ENCODE results near the gene EIF2S3B.

The EIF2S3B gene

DNA sequence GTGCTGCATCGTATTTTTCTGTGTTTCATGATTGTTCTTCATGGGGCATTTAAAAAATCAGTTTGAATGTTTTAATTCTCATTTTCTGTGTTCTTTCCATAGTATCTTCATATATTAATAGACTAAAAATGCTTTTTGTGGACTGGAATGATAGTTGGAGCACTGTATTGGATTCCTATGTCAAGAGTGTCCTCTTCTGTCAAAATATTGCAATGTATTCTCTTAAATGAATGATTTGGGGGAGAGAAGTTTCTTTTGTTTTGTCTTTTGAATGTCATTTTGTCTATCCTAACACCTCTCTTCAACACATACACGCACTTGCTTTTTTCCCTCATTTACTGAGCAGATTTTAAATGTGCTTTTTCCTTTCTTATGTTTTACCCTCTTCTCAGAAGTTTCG lies 4.7 kb upstream of the EIF2S3B start:
- Histone ChIP-seq H3K27ac (ENCODE audit: insufficient read depth, low read length, poor library complexity, severe bottlenecking) (no peak overlapping the region), H3K36me3 (ENCODE audit: control insufficient read depth, insufficient read depth, low read length) (no peaks in the 10 kb centered on the region), H3K4me3 (ENCODE audit: insufficient read depth, low read depth, low read length, poor library complexity, severe bottlenecking) (no peak overlapping the region), H3K9me3 (ENCODE audit: control insufficient read depth, low read length) (no peaks in the 10 kb centered on the region), H3K27me3 (replicated peaks; ENCODE audit: control insufficient read depth, insufficient read depth, low read length, poor library complexity, severe bottlenecking) (no peaks in the 10 kb centered on the region), H3K4me1 (ENCODE audit: control insufficient read depth, insufficient read depth, low read length, poor library complexity, severe bottlenecking) (no peaks in the 10 kb centered on the region)
- no peak for DNase-seq

DNA sequence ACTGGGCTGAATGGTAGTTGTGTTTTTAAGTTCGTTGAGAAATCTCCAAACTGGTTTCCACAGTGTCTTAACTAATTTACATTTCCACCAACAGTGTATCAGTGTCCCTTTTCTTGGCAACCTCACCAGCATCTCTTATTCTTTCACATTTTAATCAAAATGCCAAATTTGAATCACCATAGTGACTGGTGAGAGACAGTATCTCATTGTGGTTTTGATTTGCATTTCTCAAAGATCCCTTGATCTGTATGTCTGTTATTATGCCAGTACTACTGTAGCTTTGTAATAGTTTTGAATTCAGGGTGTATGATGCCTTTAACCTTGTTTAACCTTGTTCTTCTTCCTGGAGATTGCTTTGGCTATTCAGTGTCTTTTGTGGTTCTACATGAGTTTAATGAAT lies 2.2 kb upstream of the EIF2S3B start:
- Histone ChIP-seq H3K36me3 (ENCODE audit: control insufficient read depth, insufficient read depth, low read length) (no peaks in the 10 kb centered on the region), H3K27me3 (replicated peaks; ENCODE audit: control insufficient read depth, insufficient read depth, low read length, poor library complexity, severe bottlenecking) (no peaks in the 10 kb centered on the region), H3K9me3 (ENCODE audit: control insufficient read depth, low read length) (no peaks in the 10 kb centered on the region), H3K4me3 (ENCODE audit: insufficient read depth, low read depth, low read length, poor library complexity, severe bottlenecking) (no peak overlapping the region), H3K27ac (ENCODE audit: insufficient read depth, low read length, poor library complexity, severe bottlenecking) (no peak overlapping the region), H3K4me1 (ENCODE audit: control insufficient read depth, insufficient read depth, low read length, poor library complexity, severe bottlenecking) (no peaks in the 10 kb centered on the region)
- no peak for DNase-seq

DNA sequence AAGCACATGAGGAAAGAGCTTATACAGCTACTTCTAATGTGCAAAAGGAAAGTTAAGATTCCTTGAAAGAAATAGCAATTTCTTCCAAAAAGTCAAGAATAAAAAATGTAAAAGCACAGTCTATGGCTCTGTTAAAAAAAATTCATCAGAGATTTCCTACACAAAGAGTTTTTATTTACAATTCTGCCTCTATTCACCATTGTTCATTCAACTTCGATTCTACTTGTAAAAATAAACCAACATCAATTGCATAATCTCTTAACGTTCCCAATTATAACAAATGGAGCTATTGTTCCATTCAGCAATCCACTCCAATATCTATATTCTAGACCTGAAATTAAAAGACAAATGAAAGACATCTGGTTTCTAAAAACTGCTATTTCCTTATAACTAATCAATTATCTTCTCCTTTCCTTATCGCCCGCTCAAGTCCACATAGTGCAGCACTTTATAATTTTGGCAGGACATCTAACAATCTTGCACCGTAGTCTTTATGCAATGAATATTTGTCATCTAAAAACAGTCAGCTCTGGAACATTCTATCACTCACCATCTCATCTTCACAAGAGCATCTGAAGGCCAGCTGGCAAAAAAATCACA lies 6.2 kb downstream of the EIF2S3B start:
- Histone ChIP-seq H3K36me3 (ENCODE audit: control insufficient read depth, insufficient read depth, low read length) (no peaks in the 10 kb centered on the region), H3K4me1 (ENCODE audit: control insufficient read depth, insufficient read depth, low read length, poor library complexity, severe bottlenecking) (no peaks in the 10 kb centered on the region), H3K27me3 (replicated peaks; ENCODE audit: control insufficient read depth, insufficient read depth, low read length, poor library complexity, severe bottlenecking) (no peaks in the 10 kb centered on the region), H3K4me3 (ENCODE audit: insufficient read depth, low read depth, low read length, poor library complexity, severe bottlenecking) (no peak overlapping the region), H3K27ac (ENCODE audit: insufficient read depth, low read length, poor library complexity, severe bottlenecking) (no peak overlapping the region), H3K9me3 (ENCODE audit: control insufficient read depth, low read length) (no peaks in the 10 kb centered on the region)
- DNase-seq = no peak

DNA sequence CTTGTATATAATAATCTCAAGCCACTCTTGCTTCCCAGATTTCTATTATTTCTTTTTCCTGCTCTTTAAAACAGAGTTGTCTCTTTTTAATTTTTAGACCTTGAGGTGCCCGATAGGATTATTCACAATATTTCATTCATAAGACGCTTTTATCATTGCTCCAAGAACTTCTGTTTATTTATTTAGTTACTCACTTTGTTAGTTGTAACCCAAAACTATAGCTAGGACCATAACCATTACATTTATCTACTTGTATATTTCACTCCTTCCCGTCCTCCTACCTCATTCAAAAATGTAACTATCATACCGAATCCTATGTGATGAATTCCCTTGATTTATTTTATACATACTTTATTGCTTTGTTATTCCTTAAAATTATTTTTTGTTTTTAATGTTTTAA lies 7.1 kb downstream of the EIF2S3B start:
- Histone ChIP-seq H3K4me1 (ENCODE audit: control insufficient read depth, insufficient read depth, low read length, poor library complexity, severe bottlenecking) (no peaks in the 10 kb centered on the region), H3K36me3 (ENCODE audit: control insufficient read depth, insufficient read depth, low read length) (no peaks in the 10 kb centered on the region), H3K9me3 (ENCODE audit: control insufficient read depth, low read length) (no peaks in the 10 kb centered on the region), H3K27ac (ENCODE audit: insufficient read depth, low read length, poor library complexity, severe bottlenecking) (no peak overlapping the region), H3K27me3 (replicated peaks; ENCODE audit: control insufficient read depth, insufficient read depth, low read length, poor library complexity, severe bottlenecking) (no peaks in the 10 kb centered on the region), H3K4me3 (ENCODE audit: insufficient read depth, low read depth, low read length, poor library complexity, severe bottlenecking) (no peak overlapping the region)
- DNase-seq = no peak

DNA sequence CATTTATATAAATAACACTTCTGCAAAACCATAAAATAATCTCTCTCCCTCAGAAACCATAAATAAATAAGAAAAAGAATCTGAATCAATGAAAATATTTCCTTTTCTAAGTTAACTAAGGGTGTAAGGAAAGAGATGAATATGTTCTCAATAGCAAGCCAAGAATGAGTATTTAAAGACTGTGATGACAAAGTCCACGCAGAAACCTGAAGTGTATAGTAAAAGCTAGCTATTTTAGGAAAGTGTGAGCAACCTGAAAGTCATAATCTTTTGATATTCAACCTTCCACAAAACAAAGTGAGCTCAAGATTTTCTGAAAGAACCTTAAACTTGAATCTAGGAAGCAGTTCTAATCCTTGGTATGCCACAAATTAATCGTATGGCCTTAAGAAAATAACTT lies 15.9 kb downstream of the EIF2S3B start:
- DNase-seq = no peak
- no peak overlapping the region for H3K4me3 ChIP-seq (ENCODE audit: insufficient read depth, low read depth, low read length, poor library complexity, severe bottlenecking)
- H3K27me3 ChIP-seq (replicated peaks; ENCODE audit: control insufficient read depth, insufficient read depth, low read length, poor library complexity, severe bottlenecking) = no peaks in the 10 kb centered on the region
- H3K9me3 ChIP-seq (ENCODE audit: control insufficient read depth, low read length) = no peaks in the 10 kb centered on the region
- H3K27ac ChIP-seq (ENCODE audit: insufficient read depth, low read length, poor library complexity, severe bottlenecking) = no peak overlapping the region
- H3K36me3 ChIP-seq (ENCODE audit: control insufficient read depth, insufficient read depth, low read length) = no peaks in the 10 kb centered on the region
- H3K4me1 ChIP-seq (ENCODE audit: control insufficient read depth, insufficient read depth, low read length, poor library complexity, severe bottlenecking) = no peaks in the 10 kb centered on the region

DNA sequence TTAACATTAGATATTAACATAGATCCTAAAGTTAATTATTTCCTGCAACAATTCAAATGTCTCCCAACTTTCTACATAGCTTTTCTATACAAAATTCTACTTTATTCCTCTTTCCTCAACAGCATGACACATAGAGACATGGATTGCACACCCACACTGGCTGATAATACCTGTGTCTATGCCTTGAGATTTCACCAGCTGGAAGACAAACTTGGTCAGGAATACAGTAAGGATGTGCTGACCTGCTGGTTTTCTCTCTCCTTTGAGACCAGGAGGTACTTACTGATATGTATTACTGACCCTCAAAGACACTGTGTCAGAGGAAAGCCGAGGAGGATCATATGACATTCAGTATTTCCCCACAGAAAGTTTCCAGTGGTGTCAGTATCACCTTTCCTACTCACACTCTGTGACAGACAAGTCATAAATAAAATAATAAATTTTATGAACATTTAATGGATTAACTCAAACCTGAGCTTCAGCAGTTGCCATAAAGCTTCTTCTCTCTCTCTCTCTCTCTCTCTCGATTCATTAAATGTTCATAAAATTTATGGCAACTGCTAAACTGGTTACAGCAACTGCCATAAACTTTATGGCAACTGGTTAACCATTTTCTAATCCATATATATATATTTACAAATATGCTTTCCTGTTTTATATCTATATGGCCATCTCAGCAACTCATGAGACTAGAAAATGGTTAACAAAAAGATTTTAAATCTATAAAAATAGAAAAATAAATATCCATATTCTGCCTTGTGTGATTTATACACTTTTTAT lies 22.7 kb downstream of the EIF2S3B start:
- Histone ChIP-seq H3K27ac (ENCODE audit: insufficient read depth, low read length, poor library complexity, severe bottlenecking) (no peak overlapping the region), H3K9me3 (ENCODE audit: control insufficient read depth, low read length) (no peaks in the 10 kb centered on the region), H3K4me1 (ENCODE audit: control insufficient read depth, insufficient read depth, low read length, poor library complexity, severe bottlenecking) (no peaks in the 10 kb centered on the region), H3K36me3 (ENCODE audit: control insufficient read depth, insufficient read depth, low read length) (no peaks in the 10 kb centered on the region), H3K4me3 (ENCODE audit: insufficient read depth, low read depth, low read length, poor library complexity, severe bottlenecking) (no peak overlapping the region), H3K27me3 (replicated peaks; ENCODE audit: control insufficient read depth, insufficient read depth, low read length, poor library complexity, severe bottlenecking) (no peaks in the 10 kb centered on the region)
- no peak for DNase-seq

DNA sequence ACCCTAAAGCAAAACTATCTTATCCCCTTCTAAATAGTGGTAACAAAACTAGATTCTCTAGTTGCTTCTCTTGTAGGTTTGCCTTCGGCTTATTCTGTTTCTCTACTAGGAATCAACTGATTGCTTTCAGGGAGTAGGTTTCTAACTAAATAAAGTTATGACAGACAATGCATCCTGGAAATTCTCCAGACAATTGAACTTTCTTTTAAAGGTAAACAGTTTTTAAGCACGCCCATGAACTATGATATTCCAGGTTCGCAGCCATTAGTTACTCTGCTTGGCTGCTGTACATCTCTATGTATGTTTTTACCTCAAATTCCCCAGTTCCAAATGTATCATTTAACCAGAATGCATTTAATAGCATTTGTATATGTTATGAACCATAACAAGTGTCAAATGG lies 23.9 kb downstream of the EIF2S3B start:
- H3K27me3 ChIP-seq (replicated peaks; ENCODE audit: control insufficient read depth, insufficient read depth, low read length, poor library complexity, severe bottlenecking) = no peaks in the 10 kb centered on the region
- H3K4me1 ChIP-seq (ENCODE audit: control insufficient read depth, insufficient read depth, low read length, poor library complexity, severe bottlenecking) = no peaks in the 10 kb centered on the region
- DNase-seq = no peak
- H3K4me3 ChIP-seq (ENCODE audit: insufficient read depth, low read depth, low read length, poor library complexity, severe bottlenecking) = no peak overlapping the region
- no peaks in the 10 kb centered on the region for H3K9me3 ChIP-seq (ENCODE audit: control insufficient read depth, low read length)
- no peaks in the 10 kb centered on the region for H3K36me3 ChIP-seq (ENCODE audit: control insufficient read depth, insufficient read depth, low read length)
- H3K27ac ChIP-seq (ENCODE audit: insufficient read depth, low read length, poor library complexity, severe bottlenecking) = no peak overlapping the region

DNA sequence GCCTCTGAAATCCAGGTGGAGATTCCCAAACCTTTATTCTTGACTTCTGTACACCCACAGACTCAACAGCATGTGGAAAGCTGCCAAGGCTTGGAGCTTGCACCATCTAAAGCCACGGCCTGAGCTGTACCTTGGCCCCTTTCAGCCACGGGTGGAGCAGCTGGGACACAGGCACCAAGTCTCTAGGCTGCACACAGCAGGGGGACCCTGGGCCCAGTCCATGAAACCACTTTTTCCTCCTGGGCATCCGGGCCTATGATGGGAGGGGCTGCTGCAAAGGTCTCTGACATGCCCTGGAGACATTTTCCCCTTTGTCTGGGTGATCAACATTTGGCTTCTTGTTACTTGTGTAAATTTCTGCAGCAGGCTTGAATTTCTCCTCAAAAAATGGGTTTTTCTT lies 32.0 kb downstream of the EIF2S3B start:
- H3K4me1 ChIP-seq (ENCODE audit: control insufficient read depth, insufficient read depth, low read length, poor library complexity, severe bottlenecking) = no peaks in the 10 kb centered on the region
- no peaks in the 10 kb centered on the region for H3K9me3 ChIP-seq (ENCODE audit: control insufficient read depth, low read length)
- no peak for DNase-seq
- no peaks in the 10 kb centered on the region for H3K36me3 ChIP-seq (ENCODE audit: control insufficient read depth, insufficient read depth, low read length)
- no peak overlapping the region for H3K4me3 ChIP-seq (ENCODE audit: insufficient read depth, low read depth, low read length, poor library complexity, severe bottlenecking)
- no peaks in the 10 kb centered on the region for H3K27me3 ChIP-seq (replicated peaks; ENCODE audit: control insufficient read depth, insufficient read depth, low read length, poor library complexity, severe bottlenecking)
- no peak overlapping the region for H3K27ac ChIP-seq (ENCODE audit: insufficient read depth, low read length, poor library complexity, severe bottlenecking)

DNA sequence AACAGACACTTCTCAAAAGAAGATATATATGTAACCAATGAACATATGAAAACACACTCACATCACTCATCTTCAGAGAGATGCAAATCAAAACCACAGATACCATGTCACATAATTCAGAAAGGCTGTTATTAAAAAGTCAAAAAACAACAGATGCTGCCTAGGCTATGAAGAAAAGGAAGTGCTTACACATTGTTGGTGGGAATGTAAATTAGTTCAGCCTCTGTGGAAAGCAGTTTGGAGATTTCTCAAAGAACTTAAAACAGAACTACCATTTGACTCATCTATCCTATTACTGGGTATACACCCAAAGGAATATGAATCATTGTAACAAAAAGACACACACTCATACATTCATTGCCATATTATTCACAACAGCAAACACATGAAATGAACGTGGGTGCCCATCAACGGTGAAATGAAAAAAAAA lies 35.1 kb downstream of the EIF2S3B start:
- Histone ChIP-seq H3K36me3 (ENCODE audit: control insufficient read depth, insufficient read depth, low read length) (no peaks in the 10 kb centered on the region), H3K9me3 (ENCODE audit: control insufficient read depth, low read length) (no peaks in the 10 kb centered on the region), H3K27me3 (replicated peaks; ENCODE audit: control insufficient read depth, insufficient read depth, low read length, poor library complexity, severe bottlenecking) (no peaks in the 10 kb centered on the region), H3K27ac (ENCODE audit: insufficient read depth, low read length, poor library complexity, severe bottlenecking) (no peak overlapping the region), H3K4me3 (ENCODE audit: insufficient read depth, low read depth, low read length, poor library complexity, severe bottlenecking) (no peak overlapping the region), H3K4me1 (ENCODE audit: control insufficient read depth, insufficient read depth, low read length, poor library complexity, severe bottlenecking) (no peaks in the 10 kb centered on the region)
- no peak for DNase-seq

DNA sequence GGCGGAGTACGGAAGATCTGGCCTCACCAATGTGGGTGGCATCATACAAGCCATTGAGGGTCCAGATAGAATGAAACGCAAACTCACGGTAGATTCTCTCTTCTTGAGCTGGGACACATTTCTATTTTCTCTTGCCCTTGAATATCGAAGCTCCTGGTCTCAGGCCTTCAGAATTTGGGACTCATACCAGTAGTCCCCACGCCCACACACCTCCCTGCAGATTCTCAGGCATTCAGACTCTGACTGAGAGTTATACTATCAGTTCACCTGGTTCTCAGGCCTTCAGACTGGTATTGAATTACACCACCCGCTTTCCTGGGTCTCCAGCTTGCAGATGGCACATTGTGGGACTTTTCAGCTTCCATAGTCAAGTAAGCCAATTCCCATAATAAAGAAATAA lies 37.8 kb downstream of the EIF2S3B start:
- Histone ChIP-seq H3K27ac (ENCODE audit: insufficient read depth, low read length, poor library complexity, severe bottlenecking) (no peak overlapping the region), H3K9me3 (ENCODE audit: control insufficient read depth, low read length) (no peaks in the 10 kb centered on the region), H3K27me3 (replicated peaks; ENCODE audit: control insufficient read depth, insufficient read depth, low read length, poor library complexity, severe bottlenecking) (no peaks in the 10 kb centered on the region), H3K4me3 (ENCODE audit: insufficient read depth, low read depth, low read length, poor library complexity, severe bottlenecking) (no peak overlapping the region), H3K4me1 (ENCODE audit: control insufficient read depth, insufficient read depth, low read length, poor library complexity, severe bottlenecking) (no peaks in the 10 kb centered on the region), H3K36me3 (ENCODE audit: control insufficient read depth, insufficient read depth, low read length) (no peaks in the 10 kb centered on the region)
- DNase-seq = no peak

Data from effector memory CD4-positive, alpha-beta T cell (primary cell).